ENCODE results near the gene OBSCN.

OBSCN gene

DNA sequence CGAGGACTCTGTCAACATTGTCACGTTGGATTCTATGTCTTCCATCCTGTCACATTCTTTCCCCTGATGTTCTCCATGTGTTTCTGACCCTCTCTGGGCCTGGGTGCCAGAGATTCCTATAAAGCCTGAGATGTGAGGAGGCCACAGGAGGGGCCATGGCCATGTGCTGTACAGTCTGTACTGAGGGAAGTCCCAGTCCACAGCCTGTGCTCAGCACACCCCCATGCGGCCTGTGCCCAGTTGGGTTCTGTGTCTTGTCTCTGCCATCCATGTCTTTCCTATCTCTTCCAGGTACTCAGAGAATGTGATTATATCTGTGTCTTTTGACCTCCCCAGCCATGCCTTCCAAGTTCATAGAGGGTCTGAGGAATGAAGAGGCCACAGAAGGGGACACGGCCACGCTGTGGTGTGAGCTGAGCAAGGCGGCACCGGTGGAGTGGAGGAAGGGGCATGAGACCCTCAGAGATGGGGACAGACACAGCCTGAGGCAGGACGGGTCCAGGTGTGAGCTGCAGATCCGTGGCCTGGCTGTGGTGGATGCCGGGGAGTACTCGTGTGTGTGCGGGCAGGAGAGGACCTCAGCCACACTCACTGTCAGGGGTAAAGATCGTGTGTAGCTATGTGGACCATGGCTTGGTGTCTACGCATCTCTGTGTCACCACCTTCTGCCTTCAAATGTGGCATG, 86.1 kb downstream of the OBSCN start:
- DNase-seq = peak; percentile 5

DNA sequence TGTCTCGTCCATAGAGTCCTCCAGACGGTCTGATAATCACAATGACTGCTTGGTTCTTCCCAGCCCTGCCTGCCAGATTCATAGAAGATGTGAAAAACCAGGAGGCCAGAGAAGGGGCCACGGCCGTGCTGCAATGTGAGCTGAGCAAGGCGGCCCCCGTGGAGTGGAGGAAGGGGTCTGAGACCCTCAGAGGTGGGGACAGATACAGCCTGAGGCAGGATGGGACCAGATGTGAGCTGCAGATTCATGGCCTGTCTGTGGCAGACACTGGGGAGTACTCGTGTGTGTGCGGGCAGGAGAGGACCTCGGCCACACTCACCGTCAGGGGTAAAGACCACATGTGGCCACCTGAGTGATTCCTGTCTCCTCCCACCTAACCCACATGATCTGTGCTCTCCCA, 86.9 kb downstream of the OBSCN start:
- DNase-seq = no peak

GRCh38 chr1:228295201-228295600, 87.4 kb downstream of the OBSCN start:
- DNase-seq = no peak

DNA sequence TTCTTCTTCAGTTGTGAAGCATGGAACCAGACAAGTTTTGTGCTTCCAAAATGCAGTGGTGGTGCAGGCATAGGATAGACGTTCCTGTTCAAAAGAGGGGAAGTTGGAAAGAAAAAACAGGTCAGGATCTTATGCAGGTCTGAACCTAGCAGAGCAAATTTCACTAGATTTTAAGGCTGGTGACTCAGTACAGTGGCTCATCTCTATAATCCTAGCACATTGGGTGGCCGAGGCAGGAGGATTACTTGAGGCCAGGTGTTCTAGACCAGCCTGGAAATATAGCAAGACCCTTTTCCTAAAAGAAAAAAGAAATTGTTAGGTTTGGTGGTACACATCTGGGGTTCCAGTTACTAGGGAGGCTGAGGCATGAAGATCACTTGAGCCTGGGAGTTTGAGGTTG, 88.1 kb downstream of the OBSCN start:
- no peak for DNase-seq

GRCh38 chr1:228297242-228297641, 89.4 kb downstream of the OBSCN start:
- DNase-seq = no peak

GRCh38 chr1:228297822-228298221, 90.0 kb downstream of the OBSCN start:
- DNase-seq = no peak

DNA sequence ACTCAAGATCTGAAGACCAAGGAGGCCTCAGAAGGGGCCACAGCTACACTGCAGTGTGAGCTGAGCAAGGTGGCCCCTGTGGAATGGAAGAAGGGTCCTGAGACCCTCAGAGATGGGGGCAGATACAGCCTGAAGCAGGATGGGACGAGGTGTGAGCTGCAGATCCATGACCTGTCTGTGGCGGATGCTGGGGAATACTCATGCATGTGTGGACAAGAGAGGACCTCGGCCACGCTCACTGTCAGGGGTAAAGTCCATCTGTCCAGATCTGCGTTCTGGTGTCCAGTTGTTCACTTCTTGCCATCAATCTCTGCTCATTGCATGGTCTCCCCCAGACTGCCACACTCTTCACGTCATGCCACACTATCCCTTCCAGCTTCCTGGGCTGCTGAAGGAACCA, 90.6 kb downstream of the OBSCN start:
- no peak for DNase-seq

DNA sequence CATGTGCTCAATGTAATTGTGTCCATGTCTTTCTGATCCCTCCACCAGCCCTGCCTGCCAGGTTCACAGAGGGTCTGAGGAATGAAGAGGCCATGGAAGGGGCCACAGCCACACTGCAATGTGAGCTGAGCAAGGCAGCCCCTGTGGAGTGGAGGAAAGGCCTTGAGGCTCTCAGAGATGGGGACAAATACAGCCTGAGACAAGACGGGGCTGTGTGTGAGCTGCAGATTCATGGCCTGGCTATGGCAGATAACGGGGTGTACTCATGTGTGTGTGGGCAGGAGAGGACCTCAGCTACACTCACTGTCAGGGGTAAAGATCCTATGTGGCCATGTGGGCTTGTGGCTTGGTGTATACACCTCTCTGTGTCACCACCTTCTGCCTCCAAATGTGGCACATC, 91.4 kb downstream of the OBSCN start:
- no peak for DNase-seq

DNA sequence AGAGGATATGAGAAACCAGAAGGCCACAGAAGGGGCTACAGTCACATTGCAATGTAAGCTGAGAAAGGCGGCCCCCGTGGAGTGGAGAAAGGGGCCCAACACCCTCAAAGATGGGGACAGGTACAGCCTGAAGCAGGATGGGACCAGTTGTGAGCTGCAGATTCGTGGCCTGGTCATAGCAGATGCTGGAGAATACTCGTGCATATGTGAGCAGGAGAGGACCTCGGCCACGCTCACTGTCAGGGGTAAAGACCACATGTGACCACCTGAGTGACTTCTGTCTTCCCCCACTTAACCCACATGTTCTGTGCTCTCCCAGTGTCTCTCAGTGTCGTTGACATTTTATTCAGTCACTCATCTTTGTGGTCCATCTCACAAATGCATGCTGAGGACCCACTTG, 92.1 kb downstream of the OBSCN start:
- DNase-seq = no peak

GRCh38 chr1:228302086-228302485, 94.2 kb downstream of the OBSCN start:
- no peak for DNase-seq

- DNase-seq = no peak
Observed at GRCh38 chr1:228303596-228303995, 95.8 kb downstream of the OBSCN start.

GRCh38 chr1:228304225-228304624, 96.4 kb downstream of the OBSCN start:
- DNase-seq = no peak

- no peak for DNase-seq
Observed at GRCh38 chr1:228304766-228305395, 97.0 kb downstream of the OBSCN start.

GRCh38 chr1:228305721-228306152, 97.9 kb downstream of the OBSCN start:
- DNase-seq = no peak

DNA sequence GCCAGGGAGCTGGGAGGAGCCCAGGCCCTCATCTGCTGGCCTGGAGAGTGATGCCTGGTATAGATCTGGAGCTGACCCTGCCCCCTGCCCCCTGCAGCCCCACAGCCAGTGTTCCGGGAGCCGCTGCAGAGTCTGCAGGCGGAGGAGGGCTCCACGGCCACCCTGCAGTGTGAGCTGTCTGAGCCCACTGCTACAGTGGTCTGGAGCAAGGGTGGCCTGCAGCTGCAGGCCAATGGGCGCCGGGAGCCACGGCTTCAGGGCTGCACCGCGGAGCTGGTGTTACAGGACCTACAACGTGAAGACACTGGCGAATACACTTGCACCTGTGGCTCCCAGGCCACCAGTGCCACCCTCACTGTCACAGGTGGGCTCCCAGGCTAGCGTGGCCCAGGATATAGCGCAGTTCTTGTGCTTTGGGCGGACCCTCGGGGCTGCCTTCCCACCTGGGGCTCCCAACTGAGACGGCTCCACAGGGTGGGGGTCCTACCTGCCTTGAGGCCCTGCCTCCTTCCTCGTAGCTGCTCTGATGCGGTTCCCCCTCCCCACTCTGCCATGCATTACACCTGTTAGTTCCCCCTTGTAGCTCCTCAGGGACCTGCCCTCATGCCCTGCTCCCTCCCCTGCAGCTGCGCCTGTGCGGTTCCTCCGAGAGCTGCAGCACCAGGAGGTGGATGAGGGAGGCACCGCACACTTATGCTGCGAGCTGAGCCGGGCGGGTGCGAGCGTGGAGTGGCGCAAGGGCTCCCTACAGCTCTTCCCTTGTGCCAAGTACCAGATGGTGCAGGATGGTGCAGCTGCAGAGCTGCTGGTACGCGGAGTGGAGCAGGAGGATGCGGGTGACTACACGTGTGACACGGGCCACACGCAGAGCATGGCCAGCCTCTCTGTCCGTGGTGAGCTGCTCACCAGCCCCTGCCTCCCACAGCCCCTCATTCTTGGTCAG, 98.7 kb downstream of the OBSCN start:
- DNase-seq = no peak

DNA sequence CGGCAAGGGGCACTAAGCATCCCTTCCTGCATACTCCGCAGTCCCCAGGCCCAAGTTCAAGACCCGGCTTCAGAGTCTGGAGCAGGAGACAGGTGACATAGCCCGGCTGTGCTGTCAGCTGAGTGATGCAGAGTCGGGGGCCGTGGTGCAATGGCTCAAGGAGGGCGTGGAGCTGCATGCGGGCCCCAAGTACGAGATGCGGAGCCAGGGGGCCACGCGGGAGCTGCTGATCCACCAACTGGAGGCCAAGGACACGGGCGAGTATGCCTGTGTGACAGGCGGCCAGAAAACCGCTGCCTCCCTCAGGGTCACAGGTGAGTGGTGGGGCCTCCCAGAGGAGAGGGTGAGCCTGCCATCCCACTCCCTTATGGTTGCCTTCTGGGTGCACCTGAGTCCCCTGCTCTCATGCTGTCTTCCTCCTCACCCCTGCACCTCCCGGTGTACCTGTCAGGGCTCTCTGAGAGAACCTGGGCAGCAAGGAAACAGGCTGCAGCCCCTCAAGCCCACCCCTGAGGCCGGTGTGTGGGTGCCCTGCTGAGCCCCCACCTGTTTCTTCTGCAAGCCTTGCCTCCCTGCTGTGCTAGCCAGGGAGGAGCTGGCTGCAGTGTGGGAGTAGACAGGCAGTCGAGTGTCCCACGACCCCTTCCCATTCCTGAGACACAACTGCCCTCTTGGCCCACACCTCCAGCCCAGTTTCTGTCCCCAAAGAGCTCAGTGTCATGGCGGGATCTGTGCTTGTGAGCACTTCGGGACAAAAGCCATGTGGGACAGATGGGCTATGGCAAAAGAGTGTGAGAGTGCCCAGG, 99.6 kb downstream of the OBSCN start:
- no peak for DNase-seq

DNA sequence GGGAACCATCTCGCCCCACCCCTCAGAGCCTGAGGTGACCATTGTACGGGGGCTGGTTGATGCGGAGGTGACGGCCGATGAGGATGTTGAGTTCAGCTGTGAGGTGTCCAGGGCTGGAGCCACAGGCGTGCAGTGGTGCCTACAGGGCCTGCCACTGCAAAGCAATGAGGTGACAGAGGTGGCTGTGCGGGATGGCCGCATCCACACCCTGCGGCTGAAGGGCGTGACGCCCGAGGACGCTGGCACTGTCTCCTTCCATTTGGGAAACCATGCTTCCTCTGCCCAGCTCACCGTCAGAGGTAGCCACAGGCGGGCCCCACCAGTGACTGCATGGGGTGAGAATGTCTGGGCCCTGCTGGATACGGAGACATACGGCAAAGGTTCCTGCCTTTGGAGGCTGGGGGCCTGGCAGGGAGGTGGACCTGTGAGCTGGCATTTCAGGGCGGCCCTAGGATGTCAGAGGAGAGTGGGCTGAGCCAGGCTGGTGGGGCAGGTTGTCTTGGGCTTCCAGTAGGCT, 100.3 kb downstream of the OBSCN start:
- DNase-seq = no peak

- no peak for DNase-seq
Observed at GRCh38 chr1:228308628-228309325, 100.9 kb downstream of the OBSCN start.

DNA sequence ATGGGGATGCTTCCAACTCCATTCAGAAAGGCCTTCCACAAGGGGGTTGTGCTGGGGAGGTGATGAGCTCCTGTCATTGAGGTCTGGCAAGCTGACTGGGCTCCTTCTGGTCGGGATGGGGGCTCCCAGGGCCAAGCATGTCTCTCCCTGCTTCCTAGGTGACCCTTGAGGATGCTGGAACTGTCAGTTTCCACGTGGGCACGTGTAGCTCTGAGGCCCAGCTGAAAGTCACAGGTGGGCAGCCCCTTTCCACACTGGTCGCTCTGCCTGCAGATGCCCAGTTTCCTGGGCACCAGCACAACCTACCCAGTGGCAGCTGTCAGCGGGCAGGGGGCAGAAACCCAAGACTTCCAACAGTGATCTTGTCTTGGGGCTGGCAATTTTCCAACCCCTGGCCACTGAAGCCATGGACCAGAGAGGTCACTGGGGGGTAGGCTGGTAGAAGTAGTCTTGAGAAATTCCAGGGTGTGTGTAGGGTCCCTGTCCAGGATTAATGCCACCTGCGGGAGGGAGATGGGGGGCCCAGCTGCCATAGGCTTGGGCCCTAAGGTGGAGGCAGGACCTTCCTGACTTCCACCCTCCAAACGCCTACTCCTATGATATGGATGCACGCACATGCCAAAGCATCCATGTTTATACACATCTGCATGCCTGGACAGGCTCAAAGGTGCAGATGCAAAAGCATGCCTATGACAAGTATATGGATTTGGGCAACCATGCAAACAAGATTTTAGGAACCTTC, 101.7 kb downstream of the OBSCN start:
- no peak for DNase-seq

- no peak for DNase-seq
Observed at GRCh38 chr1:228310162-228310792, 102.4 kb downstream of the OBSCN start.

GRCh38 chr1:228311091-228311490, 103.2 kb downstream of the OBSCN start:
- DNase-seq = no peak

Measured in CD4-positive, alpha-beta T cell treated with Interleukin-15 for 1 hour (primary cell).